K562 (cell line): Measurements from ENCODE around the gene MMP24. TPM values are rescaled to one million over a fixed set of nuclear protein-coding genes. Genes with fewer than 3 reads are reported as not detected.

ENCODE experiments used
- EGR1 ChIP-seq: fragments of 450-650 bp; conservative IDR thresholded peaks from 2 replicates; pipeline ENCODE4 v1.6.1; 2017; ENCODE audit warnings: mild to moderate bottlenecking
- FIP1L1 ChIP-seq: fragments of 200-400 bp; formaldehyde crosslinking; IDR thresholded peaks from 2 replicates; pipeline ENCODE4 v1.6.1; 2018; ENCODE audit warnings: mild to moderate bottlenecking, low read depth, low read length; ENCODE audit not compliant: poor library complexity, severe bottlenecking
- HNRNPL ChIP-seq: fragments of 200-400 bp; formaldehyde crosslinking; IDR thresholded peaks from 2 replicates; pipeline ENCODE4 v1.6.1; 2017; ENCODE audit warnings: low read depth, mild to moderate bottlenecking, low read length
- HNRNPLL ChIP-seq: fragments of 200-400 bp; formaldehyde crosslinking; IDR thresholded peaks from 2 replicates; pipeline ENCODE4 v1.6.1; 2017; ENCODE audit warnings: low read length, low read depth, mild to moderate bottlenecking; ENCODE audit not compliant: poor library complexity, severe bottlenecking
- LARP7 ChIP-seq: fragments of 450-650 bp; IDR thresholded peaks from 2 replicates; pipeline ENCODE4 v1.6.1; 2016
- MYC ChIP-seq, 2 experiments: fragments of 250-450 bp in 1 of 2; sonication (Bioruptor Pico) in 1 of 2; IDR thresholded peaks; 2 replicates each; pipeline versions ENCODE4 v1.5.1 to v1.6.1; 2012 to 2021; ENCODE audit warnings: low read depth in 2 of 2, borderline replicate concordance in 1 of 2, improper control_type of control experiment in 1 of 2, low read length in 1 of 2, mild to moderate bottlenecking in 1 of 2, moderate library complexity in 1 of 2
- NKRF ChIP-seq: fragments of 450-650 bp; IDR thresholded peaks from 2 replicates; pipeline ENCODE4 v1.6.1; 2016; ENCODE audit warnings: borderline replicate concordance
- PHF8 ChIP-seq: fragments of 200-600 bp; sonication (generic); IDR thresholded peaks from 2 replicates; pipeline ENCODE4 v1.6.1; 2012; ENCODE audit warnings: mixed run types, mild to moderate bottlenecking, inconsistent platforms, low read length, moderate library complexity, borderline replicate concordance
- POLR2AphosphoS2 ChIP-seq: IDR thresholded peaks from 2 replicates; pipeline ENCODE4 v1.6.1; 2012; ENCODE audit warnings: low read length, improper control_type of control experiment
- POLR2AphosphoS5 ChIP-seq: IDR thresholded peaks from 2 replicates; pipeline ENCODE4 v1.6.1; 2011; ENCODE audit warnings: mild to moderate bottlenecking, low read depth, low read length, moderate library complexity; ENCODE audit not compliant: control insufficient read depth, insufficient read depth
- POLR2G ChIP-seq: fragments of 200-400 bp; formaldehyde crosslinking; IDR thresholded peaks from 2 replicates; pipeline ENCODE4 v1.6.1; 2017; ENCODE audit warnings: low read depth, mild to moderate bottlenecking, antibody characterized with exemption, low read length, moderate library complexity
- SUPT5H ChIP-seq: fragments of 450-650 bp; IDR thresholded peaks from 2 replicates; pipeline ENCODE4 v1.6.1; 2016
- UBTF ChIP-seq, 2 experiments: IDR thresholded peaks; 2 replicates each; pipeline ENCODE4 v1.6.1; 2012; ENCODE audit warnings: improper control_type of control experiment in 2 of 2, low read depth in 2 of 2, low read length in 2 of 2, borderline replicate concordance in 1 of 2
- VEZF1 ChIP-seq: fragments of 200-800 bp; sonication (Bioruptor generic); IDR thresholded peaks from 2 replicates; pipeline ENCODE4 v1.6.1; 2017; ENCODE audit warnings: missing genetic modification characterization, missing compliant biosample characterization
- ZNF253 ChIP-seq: fragments of 250-450 bp; sonication (Bioruptor Pico); conservative IDR thresholded peaks from 2 replicates; pipeline ENCODE4 v1.6.1; 2021; ENCODE audit warnings: mild to moderate bottlenecking
- polyA plus RNA-seq, 8 experiments: library from polyadenylated mRNA; depleted of rRNA in 4 of 8; stranded (reverse) in 5 of 8; unstranded in 3 of 8; fragments of >200 nt; fragmentation: Nextera tagmentation in 2 of 8; fragmentation: Illumina TruSeq in 1 of 8; extraction: Ambion mirVana in 2 of 8; extraction: Trizol in 1 of 8; gene quantifications; 2 replicates each; pipeline versions ENCODE4 v1.2.1 to v1.2.3, GENCODE V29; 2011 to 2014; ENCODE audit warnings: inconsistent platforms in 1 of 8, missing spikeins in 1 of 8
- total RNA-seq, 7 experiments: library from RNA; depleted of rRNA in 6 of 7; stranded (reverse); fragments of >200 nt in 6 of 7; fragmentation: Illumina TruSeq in 2 of 7; extraction: Trizol in 2 of 7; gene quantifications; 2 replicates each; pipeline versions ENCODE4 v1.2.1 to v1.2.3, GENCODE V29; 2011 to 2021; ENCODE audit warnings: low replicate concordance in 1 of 7
- TF ChIP-seq, protein P1 (sequence below), 2 experiments: fragments of 450-650 bp in 1 of 2; IDR thresholded peaks; 2 replicates each; pipeline ENCODE4 v1.6.1; 2011 to 2017; ENCODE audit warnings: low read depth in 2 of 2, antibody characterized with exemption in 1 of 2, borderline replicate concordance in 1 of 2, low read length in 1 of 2, mild to moderate bottlenecking in 1 of 2, mixed read lengths in 1 of 2; ENCODE audit not compliant: control insufficient read depth in 1 of 2

MMP24 gene
- total and polyA plus RNA-seq, 9 of the 15 experiments (the other 6 are each of a cell fraction or from before 2014, with no cell fraction given), result 0.03 to 0.07 (median 0.03) TPM; not detected in 6

GRCh38 chr20:35277531-35278395 is 51.3 kb downstream of the MMP24 start, which contains the start of gene MMP24OS (continued):
- TF ChIP-seq, protein P1, sequence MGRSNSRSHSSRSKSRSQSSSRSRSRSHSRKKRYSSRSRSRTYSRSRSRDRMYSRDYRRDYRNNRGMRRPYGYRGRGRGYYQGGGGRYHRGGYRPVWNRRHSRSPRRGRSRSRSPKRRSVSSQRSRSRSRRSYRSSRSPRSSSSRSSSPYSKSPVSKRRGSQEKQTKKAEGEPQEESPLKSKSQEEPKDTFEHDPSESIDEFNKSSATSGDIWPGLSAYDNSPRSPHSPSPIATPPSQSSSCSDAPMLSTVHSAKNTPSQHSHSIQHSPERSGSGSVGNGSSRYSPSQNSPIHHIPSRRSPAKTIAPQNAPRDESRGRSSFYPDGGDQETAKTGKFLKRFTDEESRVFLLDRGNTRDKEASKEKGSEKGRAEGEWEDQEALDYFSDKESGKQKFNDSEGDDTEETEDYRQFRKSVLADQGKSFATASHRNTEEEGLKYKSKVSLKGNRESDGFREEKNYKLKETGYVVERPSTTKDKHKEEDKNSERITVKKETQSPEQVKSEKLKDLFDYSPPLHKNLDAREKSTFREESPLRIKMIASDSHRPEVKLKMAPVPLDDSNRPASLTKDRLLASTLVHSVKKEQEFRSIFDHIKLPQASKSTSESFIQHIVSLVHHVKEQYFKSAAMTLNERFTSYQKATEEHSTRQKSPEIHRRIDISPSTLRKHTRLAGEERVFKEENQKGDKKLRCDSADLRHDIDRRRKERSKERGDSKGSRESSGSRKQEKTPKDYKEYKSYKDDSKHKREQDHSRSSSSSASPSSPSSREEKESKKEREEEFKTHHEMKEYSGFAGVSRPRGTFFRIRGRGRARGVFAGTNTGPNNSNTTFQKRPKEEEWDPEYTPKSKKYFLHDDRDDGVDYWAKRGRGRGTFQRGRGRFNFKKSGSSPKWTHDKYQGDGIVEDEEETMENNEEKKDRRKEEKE (IDR thresholded peaks at IDR 0.05; ENCODE audit: borderline replicate concordance in 1 of 2, control insufficient read depth in 1 of 2, low read depth in 2 of 2, low read length in 1 of 2), result 0 out of 4 replicates have a peak, but pooled peaks of 1 of the 2 experiments have one; percentile 68
- TF ChIP-seq POLR2AphosphoS5, result peak; percentile 79; the same call in 1 of the 2 replicates
- peak; percentile 28; the same call in 1 of the 2 replicates for TF ChIP-seq EGR1
- no peak for TF ChIP-seq HNRNPL
- 0 out of 2 replicates have a peak, but pooled peaks have one; percentile 23 for TF ChIP-seq VEZF1 (CRISPR knock-in tag)
- peak; percentile 53 for TF ChIP-seq FIP1L1
- peak; percentile 90 for TF ChIP-seq POLR2G
- peak; percentile 16 for TF ChIP-seq MYC (IDR thresholded peaks at IDR 0.05; ENCODE audit: low read depth, low read length)
- no peak for TF ChIP-seq MYC (CRISPR knock-in tag; IDR thresholded peaks at IDR 0.05; ENCODE audit: borderline replicate concordance, low read depth)
- no peak for TF ChIP-seq ZNF253 (CRISPR knock-in tag)
- no peak for TF ChIP-seq LARP7
- peak; percentile 73; the same call in 1 of the 2 replicates for TF ChIP-seq PHF8
- TF ChIP-seq UBTF (IDR thresholded peaks at IDR 0.05; ENCODE audit: borderline replicate concordance in 1 of 2, low read depth in 2 of 2, low read length in 2 of 2), result peak; percentile 54 to 78; a peak in 2 of 4 replicates
- peak; percentile 95 for TF ChIP-seq POLR2AphosphoS2
- no peak for TF ChIP-seq NKRF
- TF ChIP-seq HNRNPLL, result no peak
- TF ChIP-seq SUPT5H, result peak; percentile 84
